Retina (tissue), 1 donor: ENCODE data around the gene CLCN4.

Experiments
- DNase-seq: peaks from one replicate; pipeline ENCODE4 v3.0.0-alpha.2; 2016

Gene CLCN4

GRCh38 chrX:10156199-10157031 lies at the start of gene CLCN4:
Gene CLCN4, plus strand, starts transcription at chrX:10156975. Its CDS starts 28,058 bp downstream, at chrX:10185033.
- peak; percentile 79 for DNase-seq

GRCh38 chrX:10107483-10107882 lies 49.3 kb upstream of the CLCN4 start:
- DNase-seq: no peak

- no peak for DNase-seq
Measured at GRCh38 chrX:10108288-10108687, 48.5 kb upstream of the CLCN4 start.

- DNase-seq: no peak
Measured at GRCh38 chrX:10109695-10110094, 47.1 kb upstream of the CLCN4 start.

GRCh38 chrX:10110316-10110935 lies 46.3 kb upstream of the CLCN4 start:
- DNase-seq: no peak

GRCh38 chrX:10110984-10111363 lies 45.8 kb upstream of the CLCN4 start:
- no peak for DNase-seq

- DNase-seq: no peak
Measured at GRCh38 chrX:10111364-10112148, 45.2 kb upstream of the CLCN4 start.

GRCh38 chrX:10112510-10112909 lies 44.3 kb upstream of the CLCN4 start:
- DNase-seq: no peak

- DNase-seq: no peak
Measured at GRCh38 chrX:10115082-10115481, 41.7 kb upstream of the CLCN4 start.

- DNase-seq: no peak
Measured at GRCh38 chrX:10117301-10117700, 39.5 kb upstream of the CLCN4 start.

GRCh38 chrX:10117864-10118377 lies 38.9 kb upstream of the CLCN4 start:
- no peak for DNase-seq

GRCh38 chrX:10118530-10118929 lies 38.2 kb upstream of the CLCN4 start:
- no peak for DNase-seq

- peak; percentile 90 for DNase-seq
Measured at GRCh38 chrX:10119399-10119990, 37.3 kb upstream of the CLCN4 start.

GRCh38 chrX:10120331-10120730 lies 36.4 kb upstream of the CLCN4 start:
- no peak for DNase-seq

GRCh38 chrX:10120828-10121227 lies 35.9 kb upstream of the CLCN4 start:
- DNase-seq: no peak

- DNase-seq: no peak
Measured at GRCh38 chrX:10121787-10122186, 35.0 kb upstream of the CLCN4 start.

GRCh38 chrX:10124506-10125247 lies 32.1 kb upstream of the CLCN4 start:
- no peak for DNase-seq

- no peak for DNase-seq
Measured at GRCh38 chrX:10125248-10125615, 31.5 kb upstream of the CLCN4 start.

GRCh38 chrX:10126044-10126443 lies 30.7 kb upstream of the CLCN4 start:
- no peak for DNase-seq

- no peak for DNase-seq
Measured at GRCh38 chrX:10126834-10127233, 29.9 kb upstream of the CLCN4 start.

GRCh38 chrX:10128386-10128785 lies 28.4 kb upstream of the CLCN4 start:
- DNase-seq: no peak

- no peak for DNase-seq
Measured at GRCh38 chrX:10129229-10129628, 27.5 kb upstream of the CLCN4 start.
